ENCODE data around the gene SCGB1A1.

DNA sequence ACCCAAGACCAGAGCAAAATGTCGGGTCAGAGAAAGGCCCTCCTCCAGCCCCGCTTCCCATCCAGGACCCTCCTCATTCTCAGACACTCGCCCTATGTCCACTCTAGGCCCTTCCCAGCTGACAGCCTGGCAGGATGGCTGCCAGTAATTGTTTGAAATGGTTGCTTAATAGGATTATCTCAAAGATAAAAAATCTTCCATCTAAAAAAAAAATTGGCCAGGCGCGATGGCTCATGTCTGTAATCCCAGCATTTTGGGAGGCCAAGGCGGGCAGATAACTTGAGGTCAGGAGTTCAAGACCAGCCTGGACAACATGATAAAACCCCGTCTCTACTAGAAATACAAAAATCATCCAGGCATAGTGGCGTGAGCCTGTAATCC lies 32.4 kb downstream of the SCGB1A1 start:
- no peak for TF ChIP-seq YY1 (IDR thresholded peaks at IDR 0.05; ENCODE audit: insufficient read depth, insufficient read length)
- TF ChIP-seq ZNF274 (IDR thresholded peaks at IDR 0.05; ENCODE audit: low read depth, low read length), result no peak
